NCI-H2227 (cell line): ENCODE results near the gene TMEM234.

Experiments
- DNase-seq: peaks from one replicate; lab custom pipeline; 2025; ENCODE audit not compliant: unreplicated experiment; lab: John Stamatoyannopoulos, UW

The TMEM234 gene

GRCh38 chr1:32201011-32201855, 20.9 kb downstream of the TMEM234 start:
- peak; percentile 72 for DNase-seq

GRCh38 chr1:32200226-32201010, 21.7 kb downstream of the TMEM234 start, which contains the start of gene CCDC28B:
Gene CCDC28B (plus strand): TSS chr1:32200595. CDS start chr1:32201936, 1,341 bp downstream.
- DNase-seq = peak; percentile 79

GRCh38 chr1:32199717-32200072, 22.5 kb downstream of the TMEM234 start:
- DNase-seq = no peak

- DNase-seq = no peak
Measured at GRCh38 chr1:32199043-32199716, 23.0 kb downstream of the TMEM234 start.

GRCh38 chr1:32198237-32199042, 23.7 kb downstream of the TMEM234 start:
- DNase-seq = no peak

GRCh38 chr1:32197837-32198236, 24.3 kb downstream of the TMEM234 start:
- DNase-seq = no peak

- no peak for DNase-seq
Measured at GRCh38 chr1:32197074-32197473, 25.1 kb downstream of the TMEM234 start.

GRCh38 chr1:32195972-32196823, 26.0 kb downstream of the TMEM234 start:
- no peak for DNase-seq

- no peak for DNase-seq
Measured at GRCh38 chr1:32195531-32195930, 26.6 kb downstream of the TMEM234 start.

- no peak for DNase-seq
Measured at GRCh38 chr1:32194984-32195383, 27.2 kb downstream of the TMEM234 start.

- no peak for DNase-seq
Measured at GRCh38 chr1:32192220-32192948, 29.8 kb downstream of the TMEM234 start.

GRCh38 chr1:32187850-32188249, 34.3 kb downstream of the TMEM234 start:
- no peak for DNase-seq

GRCh38 chr1:32186491-32186890, 35.7 kb downstream of the TMEM234 start:
- DNase-seq = no peak

GRCh38 chr1:32186077-32186476, 36.1 kb downstream of the TMEM234 start:
- no peak for DNase-seq

- DNase-seq = no peak
Measured at GRCh38 chr1:32184650-32185049, 37.5 kb downstream of the TMEM234 start.

- DNase-seq = no peak
Measured at GRCh38 chr1:32182060-32182459, 40.1 kb downstream of the TMEM234 start.

- no peak for DNase-seq
Measured at GRCh38 chr1:32181563-32181962, 40.6 kb downstream of the TMEM234 start.

- DNase-seq = no peak
Measured at GRCh38 chr1:32181065-32181464, 41.1 kb downstream of the TMEM234 start.
